ENCODE results near the gene BEND6.

GRCh38 chr6:56963793-56964192, 8.9 kb downstream of the BEND6 start:
- TF ChIP-seq EP300 (IDR thresholded peaks at IDR 0.05) (no peak), CTCF (IDR thresholded peaks at IDR 0.05) (no peak), POLR2A (IDR thresholded peaks at IDR 0.05) (no peak), POLR2AphosphoS5 (IDR thresholded peaks at IDR 0.05) (no peak)

Data from stomach (tissue), 4 donors.